Stimulated activated CD8-positive, alpha-beta memory T cell treated with anti-CD3 and anti-CD28 coated beads, Interleukin-4, amount 100 ng/mL, for 4 hours (primary cell): ENCODE data around the gene SH2D5.

Source experiments
- DNase-seq, 2 donors: peaks; one replicate each; pipeline ENCODE4 v3.0.0-alpha.2; 2020; ENCODE audit warnings: low read depth in 2 of 2, low spot score in 1 of 2

The SH2D5 gene

GRCh38 chr1:20715406-20715805 lies 17.1 kb downstream of the SH2D5 start:
- no peak for DNase-seq

- no peak for DNase-seq
Measured at GRCh38 chr1:20713440-20713839, 19.1 kb downstream of the SH2D5 start.

GRCh38 chr1:20712215-20712577 lies 20.3 kb downstream of the SH2D5 start:
- DNase-seq: no peak

- no peak for DNase-seq
Measured at GRCh38 chr1:20711285-20712214, 21.0 kb downstream of the SH2D5 start.

GRCh38 chr1:20710469-20711284 lies 21.8 kb downstream of the SH2D5 start:
- no peak for DNase-seq

GRCh38 chr1:20709868-20710267 lies 22.6 kb downstream of the SH2D5 start:
- no peak for DNase-seq

- no peak for DNase-seq
Measured at GRCh38 chr1:20708891-20709290, 23.6 kb downstream of the SH2D5 start.

GRCh38 chr1:20708057-20708456 lies 24.4 kb downstream of the SH2D5 start:
- no peak for DNase-seq

- no peak for DNase-seq
Measured at GRCh38 chr1:20706841-20707240, 25.7 kb downstream of the SH2D5 start.

- DNase-seq: no peak
Measured at GRCh38 chr1:20705203-20705755, 27.2 kb downstream of the SH2D5 start.

GRCh38 chr1:20704390-20705202 lies 27.9 kb downstream of the SH2D5 start:
- DNase-seq: no peak

GRCh38 chr1:20703124-20703756 lies 29.3 kb downstream of the SH2D5 start:
- DNase-seq: no peak

- no peak for DNase-seq
Measured at GRCh38 chr1:20702416-20702815, 30.1 kb downstream of the SH2D5 start.

GRCh38 chr1:20701847-20702246 lies 30.7 kb downstream of the SH2D5 start:
- DNase-seq: no peak

GRCh38 chr1:20701446-20701845 lies 31.1 kb downstream of the SH2D5 start:
- no peak for DNase-seq

- no peak for DNase-seq
Measured at GRCh38 chr1:20700636-20701215, 31.8 kb downstream of the SH2D5 start.

- DNase-seq: no peak
Measured at GRCh38 chr1:20699558-20699957, 32.9 kb downstream of the SH2D5 start.

GRCh38 chr1:20698195-20698910 lies 34.1 kb downstream of the SH2D5 start:
- no peak for DNase-seq

GRCh38 chr1:20697563-20697962 lies 34.9 kb downstream of the SH2D5 start:
- no peak for DNase-seq
